HG03066 (cell line): ENCODE results near the gene PGA4.
"Not testable (repeated sequence)": the region's sequence is repeated elsewhere in the genome, so short reads cannot be mapped to it uniquely, and the experiment has no call there.

ENCODE experiments used
- ATAC-seq: cut with Tn5 transposase; IDR thresholded peaks from one replicate; pipeline ENCODE4 v1.9.1; 2021; ENCODE audit warnings: low read depth; ENCODE audit not compliant: unreplicated experiment

Gene PGA4

DNA sequence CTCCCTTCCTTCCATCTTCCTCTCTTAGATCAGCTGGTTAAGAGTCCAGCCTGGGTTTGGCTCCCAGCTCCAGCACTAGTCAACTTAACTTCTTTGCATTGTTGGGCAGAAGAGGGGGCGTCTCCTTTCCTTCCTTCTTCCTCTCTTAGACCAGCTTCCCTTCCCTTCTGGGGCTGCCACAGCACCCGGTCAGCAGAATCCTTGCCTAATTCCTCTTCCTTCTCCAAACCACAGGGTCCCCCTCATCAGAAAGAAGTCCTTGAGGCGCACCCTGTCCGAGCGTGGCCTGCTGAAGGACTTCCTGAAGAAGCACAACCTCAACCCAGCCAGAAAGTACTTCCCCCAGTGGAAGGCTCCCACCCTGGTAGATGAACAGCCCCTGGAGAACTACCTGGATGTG is 18.3 kb upstream of the PGA4 start:
- ATAC-seq, result not testable (repeated sequence)

DNA sequence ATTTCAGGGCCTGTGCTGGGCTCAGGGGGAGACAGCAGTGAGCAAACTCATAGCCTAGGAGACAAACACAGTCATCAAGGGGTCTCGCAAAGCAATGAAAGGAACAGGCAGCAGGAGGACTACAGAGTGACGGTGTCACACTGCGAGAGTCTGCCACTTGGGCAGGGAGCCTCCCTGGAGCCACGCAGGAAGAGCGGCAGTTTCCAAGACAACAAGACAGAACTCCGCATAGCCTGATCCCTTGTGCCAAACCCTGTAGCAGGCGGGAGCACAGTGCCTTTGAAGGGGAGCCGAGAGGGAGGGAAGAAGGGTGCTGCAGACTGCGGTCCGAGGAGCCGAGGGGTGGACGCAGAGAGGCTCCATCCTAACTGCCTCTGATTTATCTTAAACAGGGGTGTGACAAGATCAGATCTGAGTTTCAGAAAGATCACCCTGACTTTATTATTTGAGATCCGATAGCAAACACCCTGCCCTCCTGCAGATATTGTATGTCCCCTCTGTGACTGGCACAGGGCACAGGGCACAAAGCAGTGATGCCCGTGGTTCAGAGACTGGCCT is 17.6 kb upstream of the PGA4 start:
- not testable (repeated sequence) for ATAC-seq

GRCh38 chr11:61207636-61208310 is 14.4 kb upstream of the PGA4 start:
- not testable (repeated sequence) for ATAC-seq

DNA sequence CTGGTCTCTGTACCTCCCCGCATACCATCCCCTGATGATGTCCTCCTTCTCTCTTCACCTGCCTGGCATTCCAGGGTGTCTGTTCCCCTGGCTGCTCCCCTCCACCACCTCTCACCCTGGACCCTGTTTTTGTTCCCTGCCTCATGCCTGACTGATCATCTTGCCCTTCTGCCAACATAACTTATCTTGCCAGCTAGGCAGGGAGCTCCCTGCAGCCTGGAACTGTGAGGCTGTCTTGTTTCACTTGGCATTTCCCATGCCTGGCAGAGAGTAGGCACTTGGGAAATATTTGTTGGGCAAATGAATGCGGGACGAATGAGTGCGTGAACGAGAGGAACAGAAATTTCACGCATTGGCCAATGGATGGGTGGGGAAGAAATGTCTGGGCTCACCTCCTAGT is 11.5 kb upstream of the PGA4 start:
- ATAC-seq, result not testable (repeated sequence)

DNA sequence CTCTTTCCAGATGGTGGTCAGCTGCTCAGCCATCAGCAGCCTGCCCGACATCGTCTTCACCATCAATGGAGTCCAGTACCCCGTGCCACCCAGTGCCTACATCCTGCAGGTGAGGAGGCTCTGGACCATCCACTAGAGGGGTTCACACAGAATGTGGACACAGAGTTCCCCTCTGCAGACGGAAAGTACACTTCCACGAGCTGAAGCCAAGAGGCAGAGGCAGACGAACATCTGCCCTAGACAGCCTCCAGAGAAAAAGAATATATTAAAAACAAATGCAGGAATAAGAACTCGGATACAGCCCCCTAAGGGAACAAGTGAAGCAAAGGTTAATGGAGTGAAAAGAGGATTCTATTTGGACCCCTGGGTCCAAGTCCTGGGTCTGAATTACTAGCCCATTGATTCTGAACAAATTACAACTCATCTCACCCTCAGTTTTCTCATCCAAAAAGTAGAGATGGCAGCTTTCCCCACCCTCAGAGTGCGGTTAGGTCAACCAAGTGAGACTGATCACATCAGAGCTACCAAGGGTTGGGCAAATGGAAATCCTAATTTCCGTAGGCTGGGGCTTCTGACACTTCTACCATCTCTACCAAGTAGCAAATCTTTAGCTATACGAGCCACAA is 10.7 kb upstream of the PGA4 start:
- ATAC-seq, result not testable (repeated sequence)

- not testable (repeated sequence) for ATAC-seq
Observed at GRCh38 chr11:61212202-61212601, 9.9 kb upstream of the PGA4 start.

DNA sequence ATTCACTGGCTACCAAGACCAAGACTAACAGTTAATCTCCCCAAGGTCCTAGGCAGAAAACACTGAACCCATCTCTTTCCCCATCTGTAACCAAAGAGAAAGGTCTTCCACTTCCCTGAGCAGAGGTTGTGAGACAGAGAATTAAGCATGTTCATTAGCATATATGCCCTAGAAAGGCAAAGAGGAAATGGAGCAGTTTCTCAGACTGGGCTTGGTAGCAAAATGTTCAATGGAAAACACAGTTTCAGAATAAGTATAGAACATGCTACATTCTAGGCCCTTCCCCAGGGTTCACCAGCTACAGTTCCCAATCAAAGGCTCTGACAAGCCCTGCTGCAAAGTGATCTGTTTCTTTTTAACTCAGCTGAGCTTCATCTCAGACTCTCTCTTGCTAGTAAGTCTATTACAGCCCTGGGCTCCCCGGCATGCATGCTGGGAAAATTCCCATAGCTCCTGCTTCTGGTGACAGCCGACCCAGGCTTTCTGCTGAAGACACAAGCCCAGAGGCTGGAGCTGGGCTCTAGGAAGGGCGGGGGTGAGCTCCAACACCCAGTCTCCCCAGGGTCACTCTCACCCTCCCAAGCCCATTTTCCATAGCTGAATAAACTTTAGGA is 8.3 kb upstream of the PGA4 start:
- not testable (repeated sequence) for ATAC-seq

DNA sequence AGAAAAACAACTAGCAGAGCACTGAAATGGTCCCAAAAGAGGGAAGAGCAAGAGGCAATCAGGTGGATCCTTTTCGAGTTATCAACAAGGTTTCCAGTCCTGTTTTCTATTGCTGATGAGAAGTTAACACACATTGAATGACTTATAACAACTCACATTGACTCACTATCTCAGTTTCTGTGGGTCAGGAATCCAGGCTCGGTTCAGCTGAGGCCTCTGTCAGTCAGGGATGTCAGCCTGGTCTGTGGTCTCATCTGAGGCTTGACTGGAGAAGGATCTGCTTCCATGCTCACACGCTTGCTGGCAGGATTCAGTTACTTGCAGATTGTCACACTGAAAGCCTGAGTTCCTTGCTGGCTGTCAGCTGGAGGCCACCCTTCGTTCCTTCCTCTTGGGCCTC is 3.8 kb upstream of the PGA4 start:
- not testable (repeated sequence) for ATAC-seq

DNA sequence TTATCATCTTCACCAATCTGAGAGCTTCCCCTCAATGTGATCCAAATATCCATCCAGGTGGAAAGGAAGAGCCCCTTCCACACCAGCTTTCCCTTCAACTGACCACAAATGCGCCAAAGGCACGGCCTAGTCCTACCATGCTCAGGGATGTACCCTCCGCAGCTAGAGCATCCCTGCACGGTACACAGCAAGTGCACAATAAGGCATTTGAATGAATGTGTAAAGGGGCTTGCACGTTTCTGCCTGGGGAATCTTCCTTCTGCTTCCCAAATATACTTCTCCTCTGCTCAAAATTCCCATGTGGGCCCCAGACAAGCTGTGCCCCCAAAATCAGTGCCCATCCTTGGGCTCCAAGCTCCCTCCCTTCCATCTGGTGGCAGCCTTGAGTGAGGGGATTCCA is 3.1 kb upstream of the PGA4 start:
- ATAC-seq, result not testable (repeated sequence)

- ATAC-seq, result not testable (repeated sequence)
Observed at GRCh38 chr11:61222692-61223091, 545 bp downstream of the PGA4 start.

GRCh38 chr11:61226457-61227137 is 4.5 kb downstream of the PGA4 start:
- not testable (repeated sequence) for ATAC-seq

DNA sequence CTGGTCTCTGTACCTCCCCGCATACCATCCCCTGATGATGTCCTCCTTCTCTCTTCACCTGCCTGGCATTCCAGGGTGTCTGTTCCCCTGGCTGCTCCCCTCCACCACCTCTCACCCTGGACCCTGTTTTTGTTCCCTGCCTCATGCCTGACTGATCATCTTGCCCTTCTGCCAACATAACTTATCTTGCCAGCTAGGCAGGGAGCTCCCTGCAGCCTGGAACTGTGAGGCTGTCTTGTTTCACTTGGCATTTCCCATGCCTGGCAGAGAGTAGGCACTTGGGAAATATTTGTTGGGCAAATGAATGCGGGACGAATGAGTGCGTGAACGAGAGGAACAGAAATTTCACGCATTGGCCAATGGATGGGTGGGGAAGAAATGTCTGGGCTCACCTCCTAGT is 7.3 kb downstream of the PGA4 start:
- ATAC-seq, result not testable (repeated sequence)

- ATAC-seq, result not testable (repeated sequence)
Observed at GRCh38 chr11:61231033-61231432, 8.9 kb downstream of the PGA4 start.

GRCh38 chr11:61231585-61231984 is 9.4 kb downstream of the PGA4 start:
- ATAC-seq, result not testable (repeated sequence)

DNA sequence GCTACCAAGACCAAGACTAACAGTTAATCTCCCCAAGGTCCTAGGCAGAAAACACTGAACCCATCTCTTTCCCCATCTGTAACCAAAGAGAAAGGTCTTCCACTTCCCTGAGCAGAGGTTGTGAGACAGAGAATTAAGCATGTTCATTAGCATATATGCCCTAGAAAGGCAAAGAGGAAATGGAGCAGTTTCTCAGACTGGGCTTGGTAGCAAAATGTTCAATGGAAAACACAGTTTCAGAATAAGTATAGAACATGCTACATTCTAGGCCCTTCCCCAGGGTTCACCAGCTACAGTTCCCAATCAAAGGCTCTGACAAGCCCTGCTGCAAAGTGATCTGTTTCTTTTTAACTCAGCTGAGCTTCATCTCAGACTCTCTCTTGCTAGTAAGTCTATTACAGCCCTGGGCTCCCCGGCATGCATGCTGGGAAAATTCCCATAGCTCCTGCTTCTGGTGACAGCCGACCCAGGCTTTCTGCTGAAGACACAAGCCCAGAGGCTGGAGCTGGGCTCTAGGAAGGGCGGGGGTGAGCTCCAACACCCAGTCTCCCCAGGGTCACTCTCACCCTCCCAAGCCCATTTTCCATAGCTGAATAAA is 10.5 kb downstream of the PGA4 start:
- ATAC-seq, result not testable (repeated sequence)

DNA sequence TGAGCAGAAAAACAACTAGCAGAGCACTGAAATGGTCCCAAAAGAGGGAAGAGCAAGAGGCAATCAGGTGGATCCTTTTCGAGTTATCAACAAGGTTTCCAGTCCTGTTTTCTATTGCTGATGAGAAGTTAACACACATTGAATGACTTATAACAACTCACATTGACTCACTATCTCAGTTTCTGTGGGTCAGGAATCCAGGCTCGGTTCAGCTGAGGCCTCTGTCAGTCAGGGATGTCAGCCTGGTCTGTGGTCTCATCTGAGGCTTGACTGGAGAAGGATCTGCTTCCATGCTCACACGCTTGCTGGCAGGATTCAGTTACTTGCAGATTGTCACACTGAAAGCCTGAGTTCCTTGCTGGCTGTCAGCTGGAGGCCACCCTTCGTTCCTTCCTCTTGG is 15.0 kb downstream of the PGA4 start:
- not testable (repeated sequence) for ATAC-seq

- not testable (repeated sequence) for ATAC-seq
Observed at GRCh38 chr11:61240288-61240687, 18.1 kb downstream of the PGA4 start.

DNA sequence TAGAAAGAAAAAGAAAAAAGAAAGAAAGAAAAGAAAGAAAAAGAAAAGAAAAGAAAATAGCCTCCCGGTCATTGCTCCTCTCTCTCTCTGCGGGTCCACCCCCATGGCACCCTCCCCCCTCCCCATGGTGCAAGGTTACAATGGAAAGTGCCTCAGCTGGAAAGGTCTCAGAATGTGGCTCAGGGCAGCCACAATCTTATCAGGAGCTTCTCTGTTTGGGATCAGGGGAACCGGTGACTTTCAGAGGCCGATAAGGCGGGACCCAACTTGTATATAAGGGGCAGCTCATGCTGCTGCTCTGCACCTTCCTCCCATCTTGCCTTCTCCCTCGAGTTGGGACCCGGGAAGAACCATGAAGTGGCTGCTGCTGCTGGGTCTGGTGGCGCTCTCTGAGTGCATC is 18.7 kb downstream of the PGA4 start, which contains the start of gene PGA5:
Gene PGA5, plus strand, starts transcription at position 301 of the 400 bp plus-strand sequence. Its CDS starts 52 bp downstream, at position 353.
- ATAC-seq, result not testable (repeated sequence)

GRCh38 chr11:61241526-61241925 is 19.4 kb downstream of the PGA4 start:
- ATAC-seq, result not testable (repeated sequence)

DNA sequence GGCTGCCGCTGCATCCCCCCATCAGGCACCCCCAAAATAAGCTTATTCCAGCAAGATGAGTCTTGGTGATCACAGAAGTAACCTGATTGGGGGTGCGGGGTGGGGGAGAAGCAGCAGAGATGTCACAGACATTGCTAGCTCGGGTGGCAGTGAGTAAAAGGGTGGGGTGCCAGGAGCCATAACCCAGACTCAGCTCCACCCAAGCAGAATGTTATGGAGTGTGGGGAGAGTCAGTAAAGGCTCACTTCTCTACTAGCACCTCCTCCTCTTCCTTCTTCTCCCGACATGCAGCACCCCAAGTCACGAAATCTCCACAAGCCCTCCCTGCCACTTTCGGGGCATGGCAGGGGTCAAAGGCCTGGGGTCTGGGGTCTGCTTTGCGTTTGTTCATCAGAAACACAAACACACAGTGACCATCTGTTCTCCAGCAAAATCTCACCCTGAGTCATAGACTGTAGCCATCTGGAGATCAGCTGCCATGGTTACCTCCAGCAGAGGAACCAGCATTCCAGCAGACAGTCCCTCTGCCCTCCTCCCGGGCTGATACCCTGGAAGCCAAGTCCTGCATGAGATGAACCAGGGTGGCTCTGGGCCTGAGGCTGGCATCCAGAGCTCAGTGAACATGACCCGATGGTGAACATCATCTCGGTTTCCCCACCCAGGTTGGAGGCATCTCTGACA is 23.3 kb downstream of the PGA4 start:
- not testable (repeated sequence) for ATAC-seq
